H1 (cell line): ENCODE data around the gene CALD1. TPM values are rescaled to one million over a fixed set of nuclear protein-coding genes. Genes with fewer than 3 reads are reported as not detected.

Experiments
- CTCF ChIA-PET: fragments of 300-600 bp; sonication (Branson Sonifier 250); formaldehyde crosslinking; loops from one replicate; lab custom pipeline; 2021; ENCODE audit not compliant: partially characterized antibody; lab: Charles Lee
- POLR2A ChIA-PET: fragments of 300-600 bp; sonication (Branson Sonifier 250); formaldehyde crosslinking; loops from one replicate; lab custom pipeline; 2021; ENCODE audit warnings: inconsistent platforms; ENCODE audit not compliant: partially characterized antibody; lab: Charles Lee
- DNase-seq, 2 experiments: peaks; one replicate each; pipeline versions ENCODE4 v3.0.0 to v3.0.0-alpha.2; 2010 to 2022; ENCODE audit warnings: low spot score in 2 of 2, low read depth in 1 of 2, mixed read lengths in 1 of 2
- FAIRE-seq: peaks from 2 replicates; lab custom pipeline; 2011; peaks lifted over from hg19 to GRCh38; lab: Jason Lieb, UNC
- H2AFZ ChIP-seq: 2 replicates; pipeline ENCODE4 v1.8.1; 2012; ENCODE audit warnings: low read length, inconsistent platforms
- H2AK5ac ChIP-seq: 2 replicates; pipeline ENCODE4 v1.6.1; 2013; ENCODE audit warnings: low read depth, low read length
- H2BK120ac ChIP-seq: replicated peaks from 2 replicates; pipeline ENCODE3; 2013; ENCODE audit warnings: low read depth, low read length, inconsistent platforms
- H2BK12ac ChIP-seq: 2 replicates; pipeline ENCODE4 v1.6.1; 2013; ENCODE audit warnings: low read depth, low read length
- H2BK15ac ChIP-seq: 2 replicates; pipeline ENCODE4 v1.6.1; 2013; ENCODE audit warnings: low read length
- H2BK20ac ChIP-seq: 2 replicates; pipeline ENCODE4 v1.6.1; 2013; ENCODE audit warnings: low read length
- H2BK5ac ChIP-seq: 2 replicates; pipeline ENCODE4 v1.6.1; 2013; ENCODE audit warnings: low read depth, low read length
- H3K14ac ChIP-seq: 2 replicates; pipeline ENCODE4 v1.6.1; 2013; ENCODE audit warnings: inconsistent platforms; ENCODE audit not compliant: insufficient read length
- H3K18ac ChIP-seq: 2 replicates; pipeline ENCODE4 v1.6.1; 2013; ENCODE audit warnings: low read length; ENCODE audit errors: extremely low read depth
- H3K23ac ChIP-seq: 2 replicates; pipeline ENCODE4 v1.6.1; 2013; ENCODE audit warnings: inconsistent platforms; ENCODE audit not compliant: insufficient read length
- H3K23me2 ChIP-seq: 2 replicates; pipeline ENCODE4 v1.6.1; 2013; ENCODE audit warnings: low read depth, low read length
- H3K27ac ChIP-seq: 2 replicates; pipeline ENCODE4 v1.6.1; 2011; ENCODE audit warnings: low read depth, low read length, inconsistent platforms
- H3K27me3 ChIP-seq, 4 experiments: replicated peaks in 1 of 4; 1 replicate in 1 of 4; 2 replicates in 3 of 4; pipeline versions ENCODE4 v1.6.1 to v1.8.1; 2011 to 2013; ENCODE audit warnings: low read length in 3 of 4, mild to moderate bottlenecking in 3 of 4, inconsistent platforms in 2 of 4, mixed read lengths in 2 of 4, moderate library complexity in 1 of 4; ENCODE audit not compliant: control insufficient read depth in 3 of 4, insufficient read depth in 3 of 4; ENCODE audit errors: extremely low read depth in 1 of 4
- H3K36me3 ChIP-seq, 4 experiments: 2 replicates each; pipeline versions ENCODE4 v1.6.1 to v1.8.1; 2011 to 2013; ENCODE audit warnings: mild to moderate bottlenecking in 4 of 4, low read length in 3 of 4, moderate library complexity in 2 of 4, control low read depth in 1 of 4, inconsistent platforms in 1 of 4; ENCODE audit not compliant: insufficient read depth in 4 of 4, control insufficient read depth in 2 of 4
- H3K4ac ChIP-seq: replicated peaks from 2 replicates; pipeline ENCODE3; 2013; ENCODE audit warnings: low read length, low read depth, mixed read lengths, inconsistent platforms; ENCODE audit not compliant: insufficient read length
- H3K4me1 ChIP-seq, 4 experiments: replicated peaks in 1 of 4; 1 replicate in 1 of 4; 2 replicates in 3 of 4; pipeline versions ENCODE4 v1.6.1 to v1.8.1; 2011 to 2013; ENCODE audit warnings: low read length in 3 of 4, inconsistent platforms in 2 of 4, mixed read lengths in 1 of 4; ENCODE audit not compliant: insufficient read depth in 4 of 4, control insufficient read depth in 3 of 4
- H3K4me2 ChIP-seq, 2 experiments: 2 replicates each; pipeline versions ENCODE4 v1.6.1 to v1.8.1; 2011 to 2013; ENCODE audit warnings: low read depth in 2 of 2, low read length in 2 of 2, control low read depth in 1 of 2, inconsistent platforms in 1 of 2, mild to moderate bottlenecking in 1 of 2; ENCODE audit not compliant: insufficient read depth in 1 of 2
- H3K4me3 ChIP-seq, 4 experiments: fragments of 200-600, 300-600 bp in 1 of 4; sonication (generic), shearing (Covaris generic), sonication (Bioruptor Twin) in 1 of 4; 2 replicates each; pipeline versions ENCODE4 v1.5.1 to v1.8.1; 2011 to 2016; ENCODE audit warnings: low read length in 4 of 4, low read depth in 3 of 4, control low read depth in 2 of 4, inconsistent platforms in 2 of 4, mild to moderate bottlenecking in 2 of 4, mixed read lengths in 1 of 4, moderate library complexity in 1 of 4; ENCODE audit not compliant: insufficient read depth in 2 of 4; ENCODE audit errors: extremely low read depth in 1 of 4
- H3K56ac ChIP-seq: replicated peaks from 2 replicates; pipeline ENCODE3; 2013; ENCODE audit warnings: low read depth, mild to moderate bottlenecking, mixed read lengths, low read length, inconsistent platforms; ENCODE audit not compliant: insufficient read length
- H3K79me1 ChIP-seq: 2 replicates; pipeline ENCODE4 v1.6.1; 2013; ENCODE audit warnings: low read depth, low read length, control low read depth
- H3K79me2 ChIP-seq, 2 experiments: 2 replicates each; pipeline versions ENCODE4 v1.6.1 to v1.8.1; 2012 to 2013; ENCODE audit warnings: low read length in 2 of 2, mild to moderate bottlenecking in 2 of 2, inconsistent platforms in 1 of 2; ENCODE audit not compliant: insufficient read depth in 2 of 2, control insufficient read depth in 1 of 2
- H3K9ac ChIP-seq, 4 experiments: replicated peaks in 1 of 4; 1 replicate in 1 of 4; 2 replicates in 3 of 4; pipeline versions ENCODE4 v1.6.1 to v1.8.1; 2011 to 2013; ENCODE audit warnings: low read depth in 3 of 4, low read length in 3 of 4, control low read depth in 2 of 4, mild to moderate bottlenecking in 2 of 4, moderate library complexity in 2 of 4, inconsistent platforms in 1 of 4; ENCODE audit errors: extremely low read depth in 1 of 4
- H3K9me3 ChIP-seq, 2 experiments: 2 replicates each; pipeline versions ENCODE4 v1.6.1 to v1.8.1; 2012 to 2013; ENCODE audit warnings: mild to moderate bottlenecking in 2 of 2, moderate library complexity in 2 of 2, control low read depth in 1 of 2, inconsistent platforms in 1 of 2, low read depth in 1 of 2, low read length in 1 of 2, mixed read lengths in 1 of 2; ENCODE audit not compliant: insufficient read depth in 2 of 2
- H4K20me1 ChIP-seq, 2 experiments: replicated peaks in 1 of 2; 2 replicates each; pipeline versions ENCODE3 to v1.8.1; 2011 to 2013; ENCODE audit warnings: inconsistent platforms in 2 of 2, low read length in 2 of 2, mild to moderate bottlenecking in 1 of 2; ENCODE audit not compliant: insufficient read depth in 2 of 2, control insufficient read depth in 1 of 2
- H4K5ac ChIP-seq: 2 replicates; pipeline ENCODE4 v1.6.1; 2013; ENCODE audit warnings: low read length, low read depth, mixed read lengths, inconsistent platforms; ENCODE audit not compliant: insufficient read length
- H4K8ac ChIP-seq: 2 replicates; pipeline ENCODE4 v1.8.0; 2013; ENCODE audit warnings: mild to moderate bottlenecking, moderate library complexity, low read length, inconsistent platforms; ENCODE audit not compliant: insufficient read depth; ENCODE audit errors: extremely low read depth
- H4K91ac ChIP-seq: replicated peaks from 2 replicates; pipeline ENCODE3; 2013; ENCODE audit warnings: low read length, mixed read lengths, inconsistent platforms; ENCODE audit not compliant: insufficient read length
- ASH2L ChIP-seq: fragments of 200-600, 300-600 bp; sonication (generic); IDR thresholded peaks from one replicate; pipeline ENCODE4 v1.7.1; 2017; ENCODE audit warnings: low read length
- CBX5 ChIP-seq: fragments of 300-800, 300-1000 bp; sonication (generic); IDR thresholded peaks from 2 replicates; pipeline ENCODE4 v1.7.1; 2016; ENCODE audit warnings: antibody characterized with exemption, low read length, low read depth
- CBX8 ChIP-seq: fragments of 300-800, 300-1000 bp; sonication (generic); IDR thresholded peaks from 2 replicates; pipeline ENCODE4 v1.7.1; 2016; ENCODE audit warnings: low read depth, low read length, borderline replicate concordance
- CHD2 ChIP-seq: IDR thresholded peaks from 2 replicates; pipeline ENCODE4 v1.6.1; 2012; ENCODE audit warnings: low read length, improper control_type of control experiment
- GTF2F1 ChIP-seq: IDR thresholded peaks from 2 replicates; pipeline ENCODE4 v1.6.1; 2012; ENCODE audit warnings: low read depth, low read length, improper control_type of control experiment, borderline replicate concordance
- HDAC6 ChIP-seq: IDR thresholded peaks from one replicate; pipeline ENCODE4 v1.7.1; 2012; ENCODE audit warnings: low read depth, mild to moderate bottlenecking, inconsistent platforms, low read length, moderate library complexity
- KDM1A ChIP-seq: fragments of 200-600, 300-600 bp; sonication (generic); IDR thresholded peaks from 2 replicates; pipeline ENCODE4 v1.7.1; 2016; ENCODE audit warnings: mild to moderate bottlenecking, low read length, borderline replicate concordance
- NANOG ChIP-seq: IDR thresholded peaks from 2 replicates; pipeline ENCODE4 v1.6.1; 2011; ENCODE audit warnings: low read length, low read depth, mild to moderate bottlenecking, inconsistent platforms; ENCODE audit not compliant: insufficient read depth, poor library complexity, severe bottlenecking
- PHF8 ChIP-seq: fragments of 200-600 bp; sonication (generic); conservative IDR thresholded peaks from 2 replicates; pipeline ENCODE4 v1.7.1; 2012; ENCODE audit warnings: low read depth, mild to moderate bottlenecking, inconsistent platforms, low read length, moderate library complexity
- RFX5 ChIP-seq: IDR thresholded peaks from 2 replicates; pipeline ENCODE4 v1.6.1; 2011; ENCODE audit warnings: low read depth, low read length, improper control_type of control experiment, borderline replicate concordance
- SAP30 ChIP-seq: fragments of 300-600 bp; sonication (generic); IDR thresholded peaks from 2 replicates; pipeline ENCODE4 v1.7.1; 2012; ENCODE audit warnings: low read length, moderate library complexity, mild to moderate bottlenecking, inconsistent platforms; ENCODE audit not compliant: insufficient read depth, insufficient replicate concordance
- SIRT6 ChIP-seq: IDR thresholded peaks from one replicate; pipeline ENCODE4 v1.7.1; 2012; ENCODE audit warnings: low read length, inconsistent platforms
- SIX5 ChIP-seq: IDR thresholded peaks from 2 replicates; pipeline ENCODE4 v1.6.1; 2011; ENCODE audit warnings: mild to moderate bottlenecking, low read depth, low read length
- WGBS, 2 experiments: shearing (Covaris generic) in 1 of 2; methylation state at CpG; one replicate each; pipeline versions ENCODE4 v1.1.6 to v1.1.7; 2013 to 2015; ENCODE audit warnings: low lambda C conversion rate in 2 of 2, mixed read lengths in 2 of 2, inconsistent platforms in 1 of 2, low coverage in 1 of 2, missing lambda C conversion rate in 1 of 2; ENCODE audit not compliant: insufficient replicate concordance in 2 of 2, insufficient coverage in 1 of 2, insufficient read length in 1 of 2; ENCODE audit errors: extremely low coverage in 1 of 2, missing lambda C conversion rate in 1 of 2; 5-methylcytosine and 5-hydroxymethylcytosine counted together
- polyA plus RNA-seq, 7 experiments: library from polyadenylated mRNA; depleted of rRNA in 3 of 7; stranded (reverse) in 5 of 7; unstranded in 2 of 7; fragments of >200 nt in 5 of 7; fragments of 200-250 nt in 2 of 7; gene quantifications; 1 replicate in 5 of 7; 2 replicates in 1 of 7; 4 replicates in 1 of 7; pipeline versions ENCODE4 v1.2.1 to v1.2.3, GENCODE V29; 2011 to 2013; ENCODE audit warnings: missing spikeins in 2 of 7, mixed read lengths in 2 of 7
- total RNA-seq: library from RNA; stranded (reverse); fragmentation: NEBNext Ultra II Directional; extraction: Animal tissue kit (Norgen Biotek cat#: 25700); gene quantifications from 2 replicates; pipeline ENCODE4 v1.2.1, GENCODE V29; 2021

CALD1 gene
- total and polyA plus RNA-seq, 2 of the 8 experiments (the other 6 are each of a cell fraction or from before 2014, with no cell fraction given), result 34.3 to 177 TPM

DNA sequence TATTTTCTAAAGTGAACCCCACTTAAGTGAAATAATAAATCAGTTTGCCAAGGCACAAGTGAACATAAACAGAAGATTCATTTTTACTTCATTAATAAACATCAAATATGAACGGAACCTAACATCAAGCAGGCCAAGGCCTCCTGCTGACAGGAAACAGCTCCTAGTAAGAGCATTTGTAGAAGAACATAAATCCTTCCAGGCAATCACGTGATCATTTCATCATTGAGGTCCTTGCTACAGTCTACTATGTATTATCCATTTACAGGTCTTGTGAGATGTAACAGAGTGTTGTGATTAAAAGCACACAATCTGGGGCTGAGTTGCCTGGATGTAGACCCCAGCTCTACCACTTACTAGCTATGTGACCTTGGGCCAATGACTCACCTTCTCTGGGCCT, 70.6 kb downstream of the CALD1 start (continued):
- no peak for TF ChIP-seq SIRT6

DNA sequence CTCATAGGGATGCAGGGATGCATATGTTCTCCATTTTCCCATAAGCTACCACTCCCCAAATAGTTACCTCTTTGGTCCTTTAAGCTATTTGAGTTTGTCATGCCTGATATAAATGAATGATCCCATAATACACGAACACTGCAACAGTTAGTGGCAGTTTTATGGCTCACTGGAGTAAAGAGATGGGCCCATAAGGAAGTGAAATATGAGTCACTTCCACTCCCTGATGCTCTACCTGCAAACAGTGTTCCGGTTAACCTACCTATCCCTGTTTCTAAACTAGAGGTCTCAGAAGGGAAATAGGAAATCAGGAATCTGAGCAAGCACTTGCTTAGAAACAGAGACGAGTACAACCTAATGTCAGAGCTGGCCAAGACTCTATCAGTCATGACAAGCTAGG, 71.7 kb downstream of the CALD1 start:
- Histone ChIP-seq H3K4me1 (peaks cover 0 to 4% (median 2%) of the 10 kb centered on the region in 4 experiments; a peak in 2 of 7 replicates), H3K27ac (no peak overlapping the region), H2BK15ac (no peak overlapping the region), H3K4me3 (no peak overlapping the region), H2AFZ (no peak overlapping the region), H3K36me3 (no peaks in the 10 kb centered on the region), H4K91ac (no peak overlapping the region), H3K23ac (no peak overlapping the region), H2BK20ac (no peak overlapping the region), H3K14ac (no peak overlapping the region), H4K5ac (no peak overlapping the region), H4K20me1 (no peaks in the 10 kb centered on the region), H3K4me2 (no peak overlapping the region), H2AK5ac (no peak overlapping the region), H4K8ac (no peak overlapping the region), H2BK5ac (no peak overlapping the region), H2BK12ac (no peak overlapping the region), H2BK120ac (no peak overlapping the region), H3K23me2 (no peaks in the 10 kb centered on the region), H3K79me2 (no peaks in the 10 kb centered on the region), H3K4ac (no peak overlapping the region), H3K9me3 (no peaks in the 10 kb centered on the region), H3K18ac (no peak overlapping the region), H3K9ac (no peak overlapping the region), H3K79me1 (no peaks in the 10 kb centered on the region; the same call in 1 of the 2 replicates), H3K27me3 (no peaks in the 10 kb centered on the region), H3K56ac (no peak overlapping the region)
- WGBS, 2 experiments, result 90% methylated on average over 3 of the region's 3 CpGs; no CpG with 5 or more reads in 1 of the 2 experiments
- DNase-seq, result no peak
- ChIA-PET CTCF (no interaction called here), POLR2A (no interaction called here)
- FAIRE-seq, result no peak
- TF ChIP-seq HDAC6, result no peak
- TF ChIP-seq ASH2L, result no peak
- TF ChIP-seq NANOG, result no peak
- no peak for TF ChIP-seq SIX5
- no peak for TF ChIP-seq CHD2
- no peak for TF ChIP-seq PHF8
- no peak for TF ChIP-seq RFX5
- TF ChIP-seq GTF2F1, result no peak
- no peak for TF ChIP-seq KDM1A
- no peak for TF ChIP-seq CBX8
- no peak for TF ChIP-seq CBX5
- no peak for TF ChIP-seq SAP30
